ENCODE results near the gene KIF18B. TPM values are rescaled to one million over a fixed set of nuclear protein-coding genes. Genes with fewer than 3 reads are reported as not detected.

Gene KIF18B
- total and polyA plus RNA-seq, 2 donors (not counting 3 experiments of a cell fraction or from before 2014, with no cell fraction given), result 24.5 to 50.3 TPM

DNA sequence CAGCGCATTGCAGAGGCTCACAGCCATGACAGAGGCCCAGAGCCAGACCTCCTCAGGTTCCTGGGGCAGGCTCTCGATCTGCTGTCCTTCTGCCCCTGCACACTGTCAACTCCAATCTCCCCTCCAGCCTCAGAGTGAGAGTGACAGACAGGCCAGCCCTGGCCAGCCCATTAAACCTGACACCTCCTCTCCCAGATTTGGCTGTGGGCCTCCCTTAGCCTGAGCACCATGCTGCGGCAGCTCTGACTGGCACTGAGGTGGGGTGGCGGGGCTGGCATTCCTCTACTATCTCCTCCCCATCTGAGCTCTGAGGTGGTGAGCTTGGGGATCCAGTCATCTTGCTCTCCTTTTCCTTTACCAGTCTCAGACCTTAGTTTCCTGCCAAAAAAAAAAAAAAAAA, 36.0 kb upstream of the KIF18B start:
- no peaks in the 10 kb centered on the region for H4K20me1 ChIP-seq (replicated peaks; ENCODE audit: control insufficient read depth, extremely low read depth, insufficient read depth, low read length)
- no peak overlapping the region for H3K9ac ChIP-seq (replicated peaks; ENCODE audit: extremely low read depth, insufficient read depth, low read length)
- dilution Hi-C loops (cut with MboI; ENCODE audit: extremely low pct_ligation_motif_present, low sequenced_read_pairs) (no loop called here), intact Hi-C loops (cut with micrococcal nuclease) (no loop called here)
- no peak overlapping the region for H3K27ac ChIP-seq (ENCODE audit: insufficient read depth, low read depth, low read length)
- no peaks in the 10 kb centered on the region for H3K9me3 ChIP-seq (replicated peaks; ENCODE audit: control insufficient read depth, insufficient read depth, low read length)
- no peaks in the 10 kb centered on the region for H3K79me2 ChIP-seq (ENCODE audit: control insufficient read depth, insufficient read depth, low read length)
- DNase-seq (ENCODE audit: low read depth, low spot score) (no peak), FAIRE-seq (no peak)
- H2AFZ ChIP-seq (ENCODE audit: low read depth, low read length), result no peak overlapping the region
- no peaks in the 10 kb centered on the region for H3K36me3 ChIP-seq (ENCODE audit: control insufficient read depth in 2 of 2, extremely low read depth in 1 of 2, insufficient read depth in 2 of 2, low read length in 2 of 2)
- H3K9me1 ChIP-seq (replicated peaks; ENCODE audit: control insufficient read depth, extremely low read depth, insufficient read depth, low read length), result no peaks in the 10 kb centered on the region
- ChIA-PET CTCF (interaction anchor here (0.6 kb wide), 1 partner anchor 248 kb away, joined by 3 read pairs; no protein-coding TSS in a partner anchor), POLR2A (interaction anchor here (1.0 kb wide), 1 partner anchor 9 kb away, joined by 8 read pairs; no protein-coding TSS in a partner anchor)
- H3K27me3 ChIP-seq (ENCODE audit: control insufficient read depth in 2 of 2, insufficient read depth in 2 of 2, low read length in 2 of 2), result peaks cover 0 to 7% of the 10 kb centered on the region in 2 experiments
- no peak overlapping the region for H3K4me3 ChIP-seq (replicated peaks in 1 of 3; ENCODE audit: insufficient read depth in 1 of 3, low read depth in 1 of 3, low read length in 3 of 3)
- no peak overlapping the region for H3K4me2 ChIP-seq (ENCODE audit: insufficient read depth, low read length)
- H3K4me1 ChIP-seq (ENCODE audit: control insufficient read depth, extremely low read depth, insufficient read depth, low read length), result peaks cover 15% of the 10 kb centered on the region
- TF ChIP-seq EZH2 (IDR thresholded peaks at IDR 0.05; ENCODE audit: borderline replicate concordance, low read depth, low read length, severe bottlenecking), result no peak
- TF ChIP-seq POLR2A (IDR thresholded peaks at IDR 0.05; ENCODE audit: low read depth, low read length), result no peak
- TF ChIP-seq POLR2AphosphoS5 (IDR thresholded peaks at IDR 0.05; ENCODE audit: insufficient read depth, low read depth, low read length), result no peak
- no peak for TF ChIP-seq MAX (IDR thresholded peaks at IDR 0.05; ENCODE audit: insufficient read depth, insufficient read length)
- no peak for TF ChIP-seq JUN (IDR thresholded peaks at IDR 0.05; ENCODE audit: borderline replicate concordance, insufficient read depth, insufficient read length, low read depth)
- no peak for TF ChIP-seq CTCF (IDR thresholded peaks at IDR 0.05; ENCODE audit: extremely low read depth in 1 of 2, insufficient read depth in 1 of 2, low read depth in 1 of 2, low read length in 2 of 2)
- TF ChIP-seq MYC (IDR thresholded peaks at IDR 0.05; ENCODE audit: low read depth, low read length), result no peak
- no peak for TF ChIP-seq FOS (IDR thresholded peaks at IDR 0.05; ENCODE audit: borderline replicate concordance, insufficient read depth, low read length)
- TF ChIP-seq GATA2 (IDR thresholded peaks at IDR 0.05; ENCODE audit: insufficient read depth, insufficient read length, low read depth, low read length), result no peak
- BruUV-seq (replicated peaks), result no TSS peak

Measured in endothelial cell of umbilical vein (primary cell).